HepG2 (cell line): ENCODE measurements around the gene CEL.

Source experiments
- ATF7 ChIP-seq, 2 experiments: fragments of 450-650 bp in 1 of 2; sonication (generic) in 1 of 2; formaldehyde crosslinking in 1 of 2; IDR thresholded peaks; 2 replicates each; pipeline versions ENCODE4 v1.4.0 to v1.6.1; 2016 to 2020; ENCODE audit warnings: antibody characterized with exemption in 1 of 2, mild to moderate bottlenecking in 1 of 2, missing genetic modification reagents in 1 of 2
- SRF ChIP-seq: IDR thresholded peaks from 2 replicates; pipeline ENCODE4 v1.6.1; 2011; ENCODE audit warnings: mild to moderate bottlenecking, low read depth, low read length, moderate library complexity
- ZNF660 ChIP-seq: sonication (generic); formaldehyde crosslinking; IDR thresholded peaks from 2 replicates; pipeline ENCODE4 v1.5.1; 2020; ENCODE audit warnings: mild to moderate bottlenecking, low read depth, missing genetic modification reagents, borderline replicate concordance
- ZNF766 ChIP-seq: sonication (generic); formaldehyde crosslinking; IDR thresholded peaks from 2 replicates; pipeline ENCODE4 v1.5.0; 2020; ENCODE audit warnings: missing genetic modification reagents, borderline replicate concordance
- TF ChIP-seq, protein P1 (sequence below): sonication (generic); formaldehyde crosslinking; IDR thresholded peaks from 2 replicates; pipeline ENCODE4 v1.5.0; 2020; ENCODE audit warnings: mild to moderate bottlenecking, missing genetic modification reagents, moderate library complexity
- TF ChIP-seq, protein P2 (sequence below): sonication (generic); formaldehyde crosslinking; IDR thresholded peaks from 2 replicates; pipeline ENCODE4 v1.8.1; 2023; ENCODE audit warnings: missing genetic modification reagents, mild to moderate bottlenecking, borderline replicate concordance
- TF ChIP-seq, protein P3 (sequence below): IDR thresholded peaks from 2 replicates; pipeline ENCODE4 v1.6.1; 2012; ENCODE audit warnings: inconsistent platforms
- TF ChIP-seq, protein P4 (sequence below): sonication (generic); formaldehyde crosslinking; IDR thresholded peaks from 2 replicates; pipeline ENCODE4 v1.5.1; 2020; ENCODE audit warnings: mild to moderate bottlenecking, missing genetic modification reagents, moderate library complexity

DNA sequence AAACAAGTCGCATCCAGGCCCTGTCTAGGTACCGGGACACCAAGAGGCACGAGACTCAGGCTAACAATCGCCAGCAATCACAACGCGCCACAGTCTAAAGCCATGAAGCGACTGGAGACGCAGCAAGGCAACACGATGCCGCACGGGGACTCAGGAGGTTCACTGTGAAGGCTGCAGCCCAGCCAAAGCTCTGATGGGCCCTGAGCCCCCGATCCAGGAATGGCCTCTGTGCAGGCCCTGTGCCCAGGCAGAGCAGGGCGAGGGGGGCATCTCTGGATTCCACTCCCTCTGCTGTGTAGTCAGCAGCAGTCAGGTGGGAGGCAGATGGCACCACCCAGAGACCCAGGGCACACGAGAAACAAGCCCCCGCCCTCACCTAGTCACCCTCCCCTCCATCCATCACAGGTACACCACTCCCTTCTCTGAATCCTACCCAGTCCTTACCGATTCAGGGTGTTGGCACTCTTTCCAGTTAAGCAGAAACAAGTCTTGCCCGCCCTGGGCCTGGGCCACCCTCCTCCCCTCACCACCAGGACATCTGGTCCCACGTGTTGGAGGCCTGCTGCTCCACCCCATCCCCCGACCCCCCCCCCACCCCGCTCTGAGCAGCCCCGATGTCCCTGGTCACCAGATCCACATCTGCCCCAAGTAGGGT, 58.2 kb downstream of the CEL start:
- TF ChIP-seq ZNF766 (no peak), ATF7 (IDR thresholded peaks at IDR 0.05) (no peak), ATF7 (CRISPR knock-in tag; IDR thresholded peaks at IDR 0.05) (no peak), SRF (no peak), ZNF660 (CRISPR knock-in tag) (no peak)
- TF ChIP-seq, protein P1, sequence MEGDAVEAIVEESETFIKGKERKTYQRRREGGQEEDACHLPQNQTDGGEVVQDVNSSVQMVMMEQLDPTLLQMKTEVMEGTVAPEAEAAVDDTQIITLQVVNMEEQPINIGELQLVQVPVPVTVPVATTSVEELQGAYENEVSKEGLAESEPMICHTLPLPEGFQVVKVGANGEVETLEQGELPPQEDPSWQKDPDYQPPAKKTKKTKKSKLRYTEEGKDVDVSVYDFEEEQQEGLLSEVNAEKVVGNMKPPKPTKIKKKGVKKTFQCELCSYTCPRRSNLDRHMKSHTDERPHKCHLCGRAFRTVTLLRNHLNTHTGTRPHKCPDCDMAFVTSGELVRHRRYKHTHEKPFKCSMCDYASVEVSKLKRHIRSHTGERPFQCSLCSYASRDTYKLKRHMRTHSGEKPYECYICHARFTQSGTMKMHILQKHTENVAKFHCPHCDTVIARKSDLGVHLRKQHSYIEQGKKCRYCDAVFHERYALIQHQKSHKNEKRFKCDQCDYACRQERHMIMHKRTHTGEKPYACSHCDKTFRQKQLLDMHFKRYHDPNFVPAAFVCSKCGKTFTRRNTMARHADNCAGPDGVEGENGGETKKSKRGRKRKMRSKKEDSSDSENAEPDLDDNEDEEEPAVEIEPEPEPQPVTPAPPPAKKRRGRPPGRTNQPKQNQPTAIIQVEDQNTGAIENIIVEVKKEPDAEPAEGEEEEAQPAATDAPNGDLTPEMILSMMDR (CRISPR knock-in tag): no peak
- TF ChIP-seq, protein P2, sequence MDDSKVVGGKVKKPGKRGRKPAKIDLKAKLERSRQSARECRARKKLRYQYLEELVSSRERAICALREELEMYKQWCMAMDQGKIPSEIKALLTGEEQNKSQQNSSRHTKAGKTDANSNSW (CRISPR knock-in tag): no peak
- TF ChIP-seq, protein P3, sequence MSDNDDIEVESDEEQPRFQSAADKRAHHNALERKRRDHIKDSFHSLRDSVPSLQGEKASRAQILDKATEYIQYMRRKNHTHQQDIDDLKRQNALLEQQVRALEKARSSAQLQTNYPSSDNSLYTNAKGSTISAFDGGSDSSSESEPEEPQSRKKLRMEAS: no peak
- TF ChIP-seq, protein P4, sequence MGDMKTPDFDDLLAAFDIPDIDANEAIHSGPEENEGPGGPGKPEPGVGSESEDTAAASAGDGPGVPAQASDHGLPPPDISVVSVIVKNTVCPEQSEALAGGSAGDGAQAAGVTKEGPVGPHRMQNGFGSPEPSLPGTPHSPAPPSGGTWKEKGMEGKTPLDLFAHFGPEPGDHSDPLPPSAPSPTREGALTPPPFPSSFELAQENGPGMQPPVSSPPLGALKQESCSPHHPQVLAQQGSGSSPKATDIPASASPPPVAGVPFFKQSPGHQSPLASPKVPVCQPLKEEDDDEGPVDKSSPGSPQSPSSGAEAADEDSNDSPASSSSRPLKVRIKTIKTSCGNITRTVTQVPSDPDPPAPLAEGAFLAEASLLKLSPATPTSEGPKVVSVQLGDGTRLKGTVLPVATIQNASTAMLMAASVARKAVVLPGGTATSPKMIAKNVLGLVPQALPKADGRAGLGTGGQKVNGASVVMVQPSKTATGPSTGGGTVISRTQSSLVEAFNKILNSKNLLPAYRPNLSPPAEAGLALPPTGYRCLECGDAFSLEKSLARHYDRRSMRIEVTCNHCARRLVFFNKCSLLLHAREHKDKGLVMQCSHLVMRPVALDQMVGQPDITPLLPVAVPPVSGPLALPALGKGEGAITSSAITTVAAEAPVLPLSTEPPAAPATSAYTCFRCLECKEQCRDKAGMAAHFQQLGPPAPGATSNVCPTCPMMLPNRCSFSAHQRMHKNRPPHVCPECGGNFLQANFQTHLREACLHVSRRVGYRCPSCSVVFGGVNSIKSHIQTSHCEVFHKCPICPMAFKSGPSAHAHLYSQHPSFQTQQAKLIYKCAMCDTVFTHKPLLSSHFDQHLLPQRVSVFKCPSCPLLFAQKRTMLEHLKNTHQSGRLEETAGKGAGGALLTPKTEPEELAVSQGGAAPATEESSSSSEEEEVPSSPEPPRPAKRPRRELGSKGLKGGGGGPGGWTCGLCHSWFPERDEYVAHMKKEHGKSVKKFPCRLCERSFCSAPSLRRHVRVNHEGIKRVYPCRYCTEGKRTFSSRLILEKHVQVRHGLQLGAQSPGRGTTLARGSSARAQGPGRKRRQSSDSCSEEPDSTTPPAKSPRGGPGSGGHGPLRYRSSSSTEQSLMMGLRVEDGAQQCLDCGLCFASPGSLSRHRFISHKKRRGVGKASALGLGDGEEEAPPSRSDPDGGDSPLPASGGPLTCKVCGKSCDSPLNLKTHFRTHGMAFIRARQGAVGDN (CRISPR knock-in tag): no peak; the same call in 1 of the 2 replicates
